ENCODE measurements around the gene AGAP9. TPM values are rescaled to one million over a fixed set of nuclear protein-coding genes. Genes with fewer than 3 reads are reported as not detected.
"Not testable (repeated sequence)": the region's sequence is repeated elsewhere in the genome, so short reads cannot be mapped to it uniquely, and the experiment has no call there.

Gene AGAP9
- total RNA-seq, 1 experiment from 2014 or later = 20.7 TPM

DNA sequence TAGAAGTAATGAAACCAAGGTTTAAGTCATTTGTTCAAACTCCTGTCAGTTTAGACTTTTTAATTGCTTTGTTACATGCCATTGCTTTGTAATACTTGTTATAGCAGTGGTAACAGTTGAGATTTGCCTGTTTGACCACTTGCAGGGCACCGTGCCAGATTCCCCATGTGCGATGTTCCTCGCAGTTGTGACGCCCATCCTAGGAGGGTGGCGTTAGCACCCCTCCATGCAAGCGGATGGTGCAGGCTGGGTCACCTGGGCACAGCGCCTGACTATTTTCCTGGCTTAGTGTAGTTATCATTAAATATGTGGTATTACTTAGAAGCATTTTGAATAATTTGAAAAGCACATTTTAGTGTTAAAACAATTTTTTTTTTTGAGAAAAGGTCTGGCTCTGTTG, 37.0 kb upstream of the AGAP9 start:
- BruUV-seq (replicated peaks); CTCF ChIA-PET; H3K4me3 ChIP-seq (ENCODE audit: low read depth, low read length); intact Hi-C loops (cut with micrococcal nuclease; ENCODE audit: unreplicated experiment); H3K36me3 Mint-ChIP-seq (ENCODE audit: insufficient read depth, unreplicated experiment); DNase-seq; POLR2A ChIA-PET; H3K9me3 ChIP-seq; H3K9me3 Mint-ChIP-seq (ENCODE audit: unreplicated experiment); H3K36me3 ChIP-seq (ENCODE audit: control insufficient read depth, insufficient read depth, low read length); H3K4me3 Mint-ChIP-seq (ENCODE audit: unreplicated experiment); H3K27ac Mint-ChIP-seq (ENCODE audit: unreplicated experiment); H3K27me3 Mint-ChIP-seq (ENCODE audit: insufficient read depth, unreplicated experiment); H3K27me3 ChIP-seq (replicated peaks; ENCODE audit: control insufficient read depth, insufficient read depth, low read length): not testable (repeated sequence)
- H3K4me1 ChIP-seq = peaks cover 11% of the 10 kb centered on the region
- peaks cover 30% of the 10 kb centered on the region for H3K4me1 Mint-ChIP-seq (ENCODE audit: low read depth, unreplicated experiment)

DNA sequence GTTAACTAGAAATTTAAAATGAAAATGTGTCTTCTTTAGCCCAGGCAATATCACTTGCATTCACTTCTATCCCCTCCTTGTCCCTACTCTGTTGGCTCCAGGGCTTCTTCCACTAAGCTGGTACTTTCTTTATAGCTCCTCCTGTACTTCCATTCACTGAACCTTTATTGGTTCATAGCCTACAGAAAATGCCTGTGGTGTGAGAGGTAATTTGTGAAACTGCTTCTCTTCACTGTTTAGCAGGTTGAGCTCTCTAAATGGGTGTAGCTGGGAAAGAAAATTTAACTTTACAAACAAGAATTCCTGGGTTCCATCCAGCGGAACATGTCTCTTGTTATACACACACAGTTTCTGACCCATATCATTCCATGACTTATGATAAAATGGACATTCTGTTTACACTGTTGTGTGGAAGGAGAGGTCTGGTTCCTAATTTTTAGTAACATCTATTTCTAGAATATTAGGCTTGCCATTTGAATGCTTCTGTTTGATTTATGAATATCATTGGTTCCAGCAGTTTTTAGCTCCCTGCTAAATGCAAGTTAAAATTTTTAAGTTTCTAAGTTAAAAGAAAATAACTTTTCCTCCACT, 36.4 kb upstream of the AGAP9 start:
- H3K9me3 ChIP-seq; H3K4me3 Mint-ChIP-seq (ENCODE audit: unreplicated experiment); POLR2A ChIA-PET; H3K27ac Mint-ChIP-seq (ENCODE audit: unreplicated experiment); H3K27me3 ChIP-seq (replicated peaks; ENCODE audit: control insufficient read depth, insufficient read depth, low read length); H3K4me3 ChIP-seq (ENCODE audit: low read depth, low read length); H3K36me3 Mint-ChIP-seq (ENCODE audit: insufficient read depth, unreplicated experiment); CTCF ChIA-PET; BruUV-seq (replicated peaks); DNase-seq; H3K36me3 ChIP-seq (ENCODE audit: control insufficient read depth, insufficient read depth, low read length); H3K27me3 Mint-ChIP-seq (ENCODE audit: insufficient read depth, unreplicated experiment); intact Hi-C loops (cut with micrococcal nuclease; ENCODE audit: unreplicated experiment); H3K9me3 Mint-ChIP-seq (ENCODE audit: unreplicated experiment): not testable (repeated sequence)
- peaks cover 35% of the 10 kb centered on the region for H3K4me1 Mint-ChIP-seq (ENCODE audit: low read depth, unreplicated experiment)
- H3K4me1 ChIP-seq = peaks cover 11% of the 10 kb centered on the region

DNA sequence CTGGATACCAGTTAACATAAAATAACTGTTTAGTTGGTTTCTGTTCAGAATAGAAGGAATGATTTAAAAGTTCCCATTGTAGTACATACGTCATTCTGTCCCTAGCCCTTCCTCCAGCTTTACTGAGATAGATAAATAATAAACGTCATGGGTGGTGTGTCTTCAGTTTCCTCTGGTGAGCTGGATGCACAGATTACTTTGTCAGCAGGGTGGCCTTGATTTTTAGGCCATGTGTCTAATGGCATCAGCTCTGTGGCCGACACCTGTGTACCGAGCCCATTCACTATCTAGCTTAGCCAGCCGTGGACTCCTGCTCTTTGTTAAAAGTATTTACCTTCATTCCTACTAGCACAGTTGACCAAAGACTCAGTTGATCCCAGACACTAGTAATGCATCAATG, 34.7 kb upstream of the AGAP9 start:
- intact Hi-C loops (cut with micrococcal nuclease; ENCODE audit: unreplicated experiment); CTCF ChIA-PET; POLR2A ChIA-PET: not testable (repeated sequence)

DNA sequence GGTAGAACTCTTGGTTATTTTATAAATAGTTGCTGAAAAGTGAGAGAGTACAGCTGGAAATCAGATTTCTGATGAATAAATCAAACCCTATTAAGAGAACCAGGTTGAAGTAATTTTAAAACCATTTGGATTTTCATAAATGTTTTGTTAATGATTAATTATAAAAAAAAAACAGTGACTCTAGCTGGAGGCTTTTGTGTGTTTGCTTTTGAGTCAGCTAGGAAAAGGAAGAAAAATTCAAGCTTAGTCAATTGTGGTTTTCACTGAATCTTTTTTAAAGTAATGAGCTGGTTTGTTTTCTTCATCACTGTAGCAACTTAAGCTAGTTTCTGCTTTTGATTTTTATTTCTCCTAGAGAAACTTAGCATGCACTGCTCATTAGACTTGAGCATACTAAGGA, 34.2 kb upstream of the AGAP9 start:
- H3K9me3 ChIP-seq; H3K27me3 Mint-ChIP-seq (ENCODE audit: insufficient read depth, unreplicated experiment); BruUV-seq (replicated peaks); H3K9me3 Mint-ChIP-seq (ENCODE audit: unreplicated experiment); H3K36me3 ChIP-seq (ENCODE audit: control insufficient read depth, insufficient read depth, low read length); H3K4me3 Mint-ChIP-seq (ENCODE audit: unreplicated experiment); CTCF ChIA-PET; DNase-seq; POLR2A ChIA-PET; intact Hi-C loops (cut with micrococcal nuclease; ENCODE audit: unreplicated experiment); H3K27me3 ChIP-seq (replicated peaks; ENCODE audit: control insufficient read depth, insufficient read depth, low read length); H3K4me3 ChIP-seq (ENCODE audit: low read depth, low read length); H3K27ac Mint-ChIP-seq (ENCODE audit: unreplicated experiment): not testable (repeated sequence)
- H3K36me3 Mint-ChIP-seq (ENCODE audit: insufficient read depth, unreplicated experiment) = peaks cover 11% of the 10 kb centered on the region
- H3K4me1 ChIP-seq = peaks cover 11% of the 10 kb centered on the region
- H3K4me1 Mint-ChIP-seq (ENCODE audit: low read depth, unreplicated experiment) = peaks cover 35% of the 10 kb centered on the region

More for the DNA sequence above, 34.7 kb upstream of the AGAP9 start:
- Mint-ChIP-seq H3K27ac (ENCODE audit: unreplicated experiment) (peak overlapping the region; percentile 75), H3K4me1 (ENCODE audit: low read depth, unreplicated experiment) (peaks cover 35% of the 10 kb centered on the region)
- H3K36me3 Mint-ChIP-seq (ENCODE audit: insufficient read depth, unreplicated experiment); H3K4me3 ChIP-seq (ENCODE audit: low read depth, low read length); BruUV-seq (replicated peaks); H3K27me3 ChIP-seq (replicated peaks; ENCODE audit: control insufficient read depth, insufficient read depth, low read length); H3K36me3 ChIP-seq (ENCODE audit: control insufficient read depth, insufficient read depth, low read length); H3K4me3 Mint-ChIP-seq (ENCODE audit: unreplicated experiment); H3K27me3 Mint-ChIP-seq (ENCODE audit: insufficient read depth, unreplicated experiment); H3K9me3 ChIP-seq; H3K9me3 Mint-ChIP-seq (ENCODE audit: unreplicated experiment): not testable (repeated sequence)
- DNase-seq = peak in 1 of 2 experiments; percentile 20
- H3K4me1 ChIP-seq = peaks cover 11% of the 10 kb centered on the region

DNA sequence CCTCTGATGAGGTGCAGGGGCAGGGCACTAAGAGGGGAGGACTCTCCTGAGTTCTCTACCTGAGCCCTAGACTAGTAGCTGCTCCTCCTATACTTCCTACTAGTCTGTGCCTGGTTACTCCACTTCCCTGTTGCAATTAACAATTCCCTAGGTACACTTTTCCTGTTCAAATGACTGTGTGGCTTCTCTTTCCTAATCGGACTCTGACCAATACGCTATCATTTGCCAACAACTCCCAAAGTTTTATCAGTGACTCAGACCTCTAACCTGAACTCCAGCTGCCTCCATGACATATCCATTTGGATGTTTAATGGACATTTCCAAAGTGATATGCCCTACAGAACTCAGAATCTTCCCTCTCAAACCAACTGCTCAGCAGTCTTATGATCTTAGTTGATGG, 31.9 kb upstream of the AGAP9 start:
- H3K4me3 ChIP-seq (ENCODE audit: low read depth, low read length); H3K27me3 Mint-ChIP-seq (ENCODE audit: insufficient read depth, unreplicated experiment); POLR2A ChIA-PET; intact Hi-C loops (cut with micrococcal nuclease; ENCODE audit: unreplicated experiment); CTCF ChIA-PET; H3K9me3 ChIP-seq; H3K36me3 ChIP-seq (ENCODE audit: control insufficient read depth, insufficient read depth, low read length); H3K27me3 ChIP-seq (replicated peaks; ENCODE audit: control insufficient read depth, insufficient read depth, low read length); BruUV-seq (replicated peaks); H3K9me3 Mint-ChIP-seq (ENCODE audit: unreplicated experiment): not testable (repeated sequence)
- Mint-ChIP-seq H3K36me3 (ENCODE audit: insufficient read depth, unreplicated experiment) (peaks cover 11% of the 10 kb centered on the region), H3K4me3 (ENCODE audit: unreplicated experiment) (peak overlapping the region; percentile 49), H3K27ac (ENCODE audit: unreplicated experiment) (peak overlapping the region; percentile 23), H3K4me1 (ENCODE audit: low read depth, unreplicated experiment) (peaks cover 35% of the 10 kb centered on the region)
- DNase-seq = peak in 1 of 2 experiments; percentile 7
- H3K4me1 ChIP-seq = peaks cover 11% of the 10 kb centered on the region

DNA sequence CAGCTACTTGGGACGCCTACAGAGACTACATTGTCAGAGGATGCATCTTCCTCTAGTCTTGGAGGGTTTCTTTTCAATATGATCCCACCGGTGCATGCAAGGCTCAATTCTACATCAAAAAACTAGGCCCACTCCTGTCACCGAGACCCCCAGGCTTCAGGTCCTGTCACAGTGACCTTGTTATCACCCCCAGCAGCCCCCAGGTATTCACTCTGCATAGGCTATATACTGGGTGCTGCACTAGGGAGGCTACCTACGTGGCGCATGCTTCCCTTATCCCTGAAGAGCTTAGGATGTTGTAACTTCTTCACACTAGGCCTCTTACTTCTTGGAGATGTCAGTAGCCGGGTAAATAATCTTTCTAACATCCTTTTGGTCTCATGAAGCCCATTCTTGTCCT, 31.1 kb upstream of the AGAP9 start:
- H3K27me3 Mint-ChIP-seq (ENCODE audit: insufficient read depth, unreplicated experiment); H3K9me3 ChIP-seq; POLR2A ChIA-PET; H3K4me3 ChIP-seq (ENCODE audit: low read depth, low read length); H3K9me3 Mint-ChIP-seq (ENCODE audit: unreplicated experiment); intact Hi-C loops (cut with micrococcal nuclease; ENCODE audit: unreplicated experiment); H3K4me1 ChIP-seq; BruUV-seq (replicated peaks); CTCF ChIA-PET; DNase-seq; H3K36me3 ChIP-seq (ENCODE audit: control insufficient read depth, insufficient read depth, low read length); H3K27me3 ChIP-seq (replicated peaks; ENCODE audit: control insufficient read depth, insufficient read depth, low read length): not testable (repeated sequence)
- Mint-ChIP-seq H3K4me3 (ENCODE audit: unreplicated experiment) (peak overlapping the region; percentile 49), H3K4me1 (ENCODE audit: low read depth, unreplicated experiment) (peaks cover 30% of the 10 kb centered on the region), H3K36me3 (ENCODE audit: insufficient read depth, unreplicated experiment) (peaks cover 11% of the 10 kb centered on the region), H3K27ac (ENCODE audit: unreplicated experiment) (peak overlapping the region; percentile 23)

DNA sequence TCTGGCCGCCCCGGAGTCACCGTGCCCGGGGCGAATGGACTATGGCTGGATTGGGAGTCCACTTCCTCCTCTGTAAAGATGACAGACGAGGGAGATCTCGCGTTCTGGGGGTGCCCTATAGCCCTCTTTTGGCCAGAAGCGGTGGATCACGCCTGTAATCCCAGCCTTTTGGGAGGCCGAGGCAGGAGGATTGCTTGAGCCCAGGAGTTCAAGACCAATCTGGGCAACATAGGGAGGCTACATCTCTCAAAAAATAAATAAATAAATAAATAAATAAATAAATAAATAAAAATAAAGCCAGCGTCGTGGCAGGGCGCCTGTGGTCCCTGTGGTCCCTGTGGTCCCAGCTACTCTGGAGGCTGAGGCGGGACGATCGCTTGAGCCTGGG, 30.4 kb upstream of the AGAP9 start:
- peaks cover 26% of the 10 kb centered on the region for H3K4me1 Mint-ChIP-seq (ENCODE audit: low read depth, unreplicated experiment)
- DNase-seq = peak in 1 of 2 experiments; percentile 24
- POLR2A ChIA-PET; intact Hi-C loops (cut with micrococcal nuclease; ENCODE audit: unreplicated experiment); H3K36me3 ChIP-seq (ENCODE audit: control insufficient read depth, insufficient read depth, low read length); H3K9me3 ChIP-seq; H3K27me3 ChIP-seq (replicated peaks; ENCODE audit: control insufficient read depth, insufficient read depth, low read length); H3K9me3 Mint-ChIP-seq (ENCODE audit: unreplicated experiment); H3K27me3 Mint-ChIP-seq (ENCODE audit: insufficient read depth, unreplicated experiment); CTCF ChIA-PET; H3K27ac Mint-ChIP-seq (ENCODE audit: unreplicated experiment); H3K4me1 ChIP-seq: not testable (repeated sequence)
- TSS peak; percentile 64 for BruUV-seq (replicated peaks)
- H3K4me3 ChIP-seq (ENCODE audit: low read depth, low read length) = peak overlapping the region; percentile 52
- H3K36me3 Mint-ChIP-seq (ENCODE audit: insufficient read depth, unreplicated experiment) = peaks cover 11% of the 10 kb centered on the region
- H3K4me3 Mint-ChIP-seq (ENCODE audit: unreplicated experiment) = peak overlapping the region; percentile 85
